ENCODE data around the gene EME2.

Gene EME2

GRCh38 chr16:1751946-1752345 lies 20.7 kb upstream of the EME2 start:
- in situ Hi-C loops (cut with MboI; ENCODE audit: low pct_unique_long_range_greater_than_20kb, low sequenced_read_pairs, unreplicated experiment) = no loop called here
- no peak for TF ChIP-seq CTCF (IDR thresholded peaks at IDR 0.05; ENCODE audit: extremely low read depth, insufficient read depth, missing control alignments)
- DNase-seq (ENCODE audit: low spot score) = no peak

- in situ Hi-C loops (cut with MboI; ENCODE audit: low pct_unique_long_range_greater_than_20kb, low sequenced_read_pairs, unreplicated experiment) = no loop called here
- no peak for DNase-seq (ENCODE audit: low spot score)
- no peak for TF ChIP-seq CTCF (IDR thresholded peaks at IDR 0.05; ENCODE audit: extremely low read depth, insufficient read depth, missing control alignments)
These were observed 19.8 kb upstream of the EME2 start for GRCh38 chr16:1752853-1753252.

GRCh38 chr16:1754204-1754603 lies 18.4 kb upstream of the EME2 start:
- no peak for DNase-seq (ENCODE audit: low spot score)
- TF ChIP-seq CTCF (IDR thresholded peaks at IDR 0.05; ENCODE audit: extremely low read depth, insufficient read depth, missing control alignments) = no peak
- in situ Hi-C loops (cut with MboI; ENCODE audit: low pct_unique_long_range_greater_than_20kb, low sequenced_read_pairs, unreplicated experiment) = no loop called here

GRCh38 chr16:1757714-1758461 lies 14.7 kb upstream of the EME2 start:
- TF ChIP-seq CTCF (IDR thresholded peaks at IDR 0.05; ENCODE audit: extremely low read depth, insufficient read depth, missing control alignments) = no peak
- no peak for DNase-seq (ENCODE audit: low spot score)
- in situ Hi-C loops (cut with MboI; ENCODE audit: low pct_unique_long_range_greater_than_20kb, low sequenced_read_pairs, unreplicated experiment) = no loop called here

- in situ Hi-C loops (cut with MboI; ENCODE audit: low pct_unique_long_range_greater_than_20kb, low sequenced_read_pairs, unreplicated experiment) = no loop called here
- no peak for DNase-seq (ENCODE audit: low spot score)
- no peak for TF ChIP-seq CTCF (IDR thresholded peaks at IDR 0.05; ENCODE audit: extremely low read depth, insufficient read depth, missing control alignments)
These were observed 13.7 kb upstream of the EME2 start for GRCh38 chr16:1758923-1759322.

GRCh38 chr16:1759511-1759910 lies 13.1 kb upstream of the EME2 start:
- no peak for DNase-seq (ENCODE audit: low spot score)
- TF ChIP-seq CTCF (IDR thresholded peaks at IDR 0.05; ENCODE audit: extremely low read depth, insufficient read depth, missing control alignments) = no peak
- in situ Hi-C loops (cut with MboI; ENCODE audit: low pct_unique_long_range_greater_than_20kb, low sequenced_read_pairs, unreplicated experiment) = no loop called here

All from GM13977 (cell line).